Measurements from ENCODE around the gene MCOLN3.

Gene MCOLN3

GRCh38 chr1:85048296-85049064 is at the start of gene MCOLN3:
MCOLN3 (minus strand) TSS chr1:85048500; CDS start chr1:85045360, 3,140 bp downstream.
- H3K4me3 ChIP-seq (ENCODE audit: control insufficient read depth, low read depth, low read length) = peak within 1 kb of the TSS; percentile 42
- no peak for TF ChIP-seq CTCF (conservative IDR thresholded peaks at IDR 0.05; ENCODE audit: control insufficient read depth, insufficient read depth, low read depth, low read length)
- peak; percentile 11 for DNase-seq (ENCODE audit: low read depth)

- DNase-seq (ENCODE audit: low read depth) = no peak
- H3K4me3 ChIP-seq (ENCODE audit: control insufficient read depth, low read depth, low read length) = no peak overlapping the region
- no peak for TF ChIP-seq CTCF (conservative IDR thresholded peaks at IDR 0.05; ENCODE audit: control insufficient read depth, insufficient read depth, low read depth, low read length)
Measured at GRCh38 chr1:85093644-85094043, 45.3 kb upstream of the MCOLN3 start.

GRCh38 chr1:85091671-85092280 is 43.5 kb upstream of the MCOLN3 start:
- H3K4me3 ChIP-seq (ENCODE audit: control insufficient read depth, low read depth, low read length) = no peak overlapping the region
- DNase-seq (ENCODE audit: low read depth) = peak; percentile 29
- no peak for TF ChIP-seq CTCF (conservative IDR thresholded peaks at IDR 0.05; ENCODE audit: control insufficient read depth, insufficient read depth, low read depth, low read length)

GRCh38 chr1:85090225-85090624 is 41.9 kb upstream of the MCOLN3 start:
- no peak for TF ChIP-seq CTCF (conservative IDR thresholded peaks at IDR 0.05; ENCODE audit: control insufficient read depth, insufficient read depth, low read depth, low read length)
- no peak for DNase-seq (ENCODE audit: low read depth)

GRCh38 chr1:85089203-85089602 is 40.9 kb upstream of the MCOLN3 start:
- no peak for DNase-seq (ENCODE audit: low read depth)
- no peak for TF ChIP-seq CTCF (conservative IDR thresholded peaks at IDR 0.05; ENCODE audit: control insufficient read depth, insufficient read depth, low read depth, low read length)
- no peak overlapping the region for H3K4me3 ChIP-seq (ENCODE audit: control insufficient read depth, low read depth, low read length)

More at GRCh38 chr1:85090225-85090624, 41.9 kb upstream of the MCOLN3 start:
- H3K4me3 ChIP-seq (ENCODE audit: control insufficient read depth, low read depth, low read length) = no peak overlapping the region

GRCh38 chr1:85088408-85088784 is 40.1 kb upstream of the MCOLN3 start:
- H3K4me3 ChIP-seq (ENCODE audit: control insufficient read depth, low read depth, low read length) = no peak overlapping the region
- TF ChIP-seq CTCF (conservative IDR thresholded peaks at IDR 0.05; ENCODE audit: control insufficient read depth, insufficient read depth, low read depth, low read length) = no peak
- no peak for DNase-seq (ENCODE audit: low read depth)

Measured in fibroblast of mammary gland (primary cell).